ENCODE results near the gene XAGE5. TPM values are rescaled to one million over a fixed set of nuclear protein-coding genes. Genes with fewer than 3 reads are reported as not detected.

XAGE5 gene
- total RNA-seq, 1 donor from 2014 or later = not detected

- no peak overlapping the region for H3K4me3 ChIP-seq
- peak in 1 of 2 donors; percentile 48 for ATAC-seq
- H3K9me3 ChIP-seq = no peaks in the 10 kb centered on the region
- no peaks in the 10 kb centered on the region for H3K27me3 ChIP-seq (ENCODE audit: low read depth)
- DNase-seq = no peak
- no peak overlapping the region for H3K27ac ChIP-seq
- H3K36me3 ChIP-seq = no peaks in the 10 kb centered on the region
- intact Hi-C loops (cut with DNase I) = no loop called here
- H3K4me1 ChIP-seq = no peaks in the 10 kb centered on the region
- no peak for TF ChIP-seq CTCF (IDR thresholded peaks at IDR 0.05)
Observed at GRCh38 chrX:52865343-52865998, 54.4 kb downstream of the XAGE5 start.

Other genes with a start within 250 kb of the XAGE5 start
- gene SSX7, start 156.4 kb upstream of the XAGE5 start, total RNA-seq = not detected
- not detected for gene SSX2, start 104.1 kb upstream of the XAGE5 start, total RNA-seq
- not detected for gene SSX2B, start 60.0 kb upstream of the XAGE5 start, total RNA-seq
- gene SPANXN5, start 13.9 kb upstream of the XAGE5 start, total RNA-seq = not detected
- gene XAGE3, start 56.8 kb downstream of the XAGE5 start, total RNA-seq = not detected
- 17.7 TPM for gene FAM156B, start 86.0 kb downstream of the XAGE5 start, total RNA-seq
- gene FAM156A, start 147.2 kb downstream of the XAGE5 start, total RNA-seq = 20.6 TPM
- gene GPR173, start 237.5 kb downstream of the XAGE5 start, total RNA-seq = 0.56 TPM

Data from lower lobe of right lung (tissue), 2 donors.